Thyroid gland (tissue), 4 donors: Measurements from ENCODE around the gene ZNF593OS.

Experiments used
- POLR2A ChIP-seq, 2 donors: fragments of 450-650 bp; IDR thresholded peaks; one replicate each; pipeline ENCODE4 v1.6.1; 2017; ENCODE audit warnings: antibody characterized with exemption in 2 of 2, mild to moderate bottlenecking in 2 of 2, moderate library complexity in 1 of 2
- TF ChIP-seq, protein P1 (sequence below), 6 experiments: fragments of 200-600 bp in 3 of 6; fragments of 450-650 bp in 3 of 6; sonication (generic) in 3 of 6; IDR thresholded peaks; one replicate each; pipeline ENCODE4 v1.5.1; 2016 to 2019; ENCODE audit warnings: antibody characterized with exemption in 6 of 6, mild to moderate bottlenecking in 2 of 6, inconsistent platforms in 1 of 6, moderate library complexity in 1 of 6

DNA sequence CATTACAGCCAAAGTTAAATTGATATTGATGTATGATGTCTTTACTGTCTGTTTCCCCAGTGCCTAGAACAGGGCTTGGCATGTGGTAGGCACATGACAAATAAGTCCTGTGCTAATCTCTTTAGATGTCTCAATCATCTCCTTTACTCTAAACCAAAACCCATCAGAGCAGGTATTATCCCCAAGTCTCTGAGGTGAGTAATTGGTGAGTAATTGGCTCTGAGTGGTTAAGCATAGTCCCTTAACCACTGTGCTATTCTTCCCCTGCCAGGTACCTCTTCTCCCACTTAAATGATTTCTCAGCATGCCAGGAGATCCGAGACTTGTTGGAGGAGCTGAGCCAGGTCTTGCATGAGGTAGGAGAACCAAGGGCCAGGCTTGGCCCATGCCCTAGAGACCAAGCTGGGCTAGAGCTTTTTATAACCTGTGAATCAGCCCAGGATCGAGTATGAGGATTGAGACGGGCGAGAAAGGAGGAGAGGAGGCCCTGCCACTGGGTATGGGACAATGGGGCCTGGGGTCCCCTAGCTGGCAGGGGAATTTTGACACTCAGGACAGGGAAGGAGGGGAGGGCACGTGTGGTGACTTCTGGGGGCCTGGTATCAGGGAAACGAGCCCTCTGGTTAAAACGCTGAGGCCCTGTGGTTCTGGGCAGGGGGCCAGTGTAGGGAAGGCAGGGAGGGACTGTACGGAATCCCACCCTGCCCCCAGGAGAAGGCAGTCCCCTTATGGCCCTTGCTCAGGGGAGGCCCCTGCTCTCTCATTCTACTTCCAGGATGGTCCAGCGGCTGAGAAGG, 10.2 kb upstream of the ZNF593OS start:
- TF ChIP-seq, protein P1, sequence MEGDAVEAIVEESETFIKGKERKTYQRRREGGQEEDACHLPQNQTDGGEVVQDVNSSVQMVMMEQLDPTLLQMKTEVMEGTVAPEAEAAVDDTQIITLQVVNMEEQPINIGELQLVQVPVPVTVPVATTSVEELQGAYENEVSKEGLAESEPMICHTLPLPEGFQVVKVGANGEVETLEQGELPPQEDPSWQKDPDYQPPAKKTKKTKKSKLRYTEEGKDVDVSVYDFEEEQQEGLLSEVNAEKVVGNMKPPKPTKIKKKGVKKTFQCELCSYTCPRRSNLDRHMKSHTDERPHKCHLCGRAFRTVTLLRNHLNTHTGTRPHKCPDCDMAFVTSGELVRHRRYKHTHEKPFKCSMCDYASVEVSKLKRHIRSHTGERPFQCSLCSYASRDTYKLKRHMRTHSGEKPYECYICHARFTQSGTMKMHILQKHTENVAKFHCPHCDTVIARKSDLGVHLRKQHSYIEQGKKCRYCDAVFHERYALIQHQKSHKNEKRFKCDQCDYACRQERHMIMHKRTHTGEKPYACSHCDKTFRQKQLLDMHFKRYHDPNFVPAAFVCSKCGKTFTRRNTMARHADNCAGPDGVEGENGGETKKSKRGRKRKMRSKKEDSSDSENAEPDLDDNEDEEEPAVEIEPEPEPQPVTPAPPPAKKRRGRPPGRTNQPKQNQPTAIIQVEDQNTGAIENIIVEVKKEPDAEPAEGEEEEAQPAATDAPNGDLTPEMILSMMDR (IDR thresholded peaks at IDR 0.05): no peak
- TF ChIP-seq POLR2A (IDR thresholded peaks at IDR 0.05): no peak
